NCI-H82 (cell line): ENCODE measurements around the gene ZNF467.

Source experiments
- DNase-seq: peaks from one replicate; lab custom pipeline; 2025; lab: John Stamatoyannopoulos, UW

Gene ZNF467

GRCh38 chr7:149727053-149727898, 46.1 kb downstream of the ZNF467 start:
- no peak for DNase-seq

GRCh38 chr7:149725916-149726315, 47.5 kb downstream of the ZNF467 start:
- no peak for DNase-seq

- no peak for DNase-seq
Measured at GRCh38 chr7:149725426-149725821, 48.0 kb downstream of the ZNF467 start.

- no peak for DNase-seq
Measured at GRCh38 chr7:149724661-149725425, 48.5 kb downstream of the ZNF467 start.

GRCh38 chr7:149723795-149724495, 49.4 kb downstream of the ZNF467 start:
- DNase-seq = no peak

GRCh38 chr7:149723082-149723767, 50.2 kb downstream of the ZNF467 start:
- no peak for DNase-seq

GRCh38 chr7:149722356-149722957, 50.9 kb downstream of the ZNF467 start:
- no peak for DNase-seq

- no peak for DNase-seq
Measured at GRCh38 chr7:149721084-149721601, 52.2 kb downstream of the ZNF467 start.

- DNase-seq = peak; percentile 71
Measured at GRCh38 chr7:149720372-149721083, 52.9 kb downstream of the ZNF467 start.

- DNase-seq = no peak
Measured at GRCh38 chr7:149719912-149720335, 53.5 kb downstream of the ZNF467 start.

GRCh38 chr7:149719050-149719899, 54.1 kb downstream of the ZNF467 start:
- DNase-seq = no peak

- DNase-seq = no peak
Measured at GRCh38 chr7:149718730-149719049, 54.7 kb downstream of the ZNF467 start.

- no peak for DNase-seq
Measured at GRCh38 chr7:149717481-149717880, 55.9 kb downstream of the ZNF467 start.

GRCh38 chr7:149716932-149717307, 56.5 kb downstream of the ZNF467 start:
- no peak for DNase-seq

- peak; percentile 22 for DNase-seq
Measured at GRCh38 chr7:149716007-149716931, 57.1 kb downstream of the ZNF467 start.

- DNase-seq = no peak
Measured at GRCh38 chr7:149715476-149715875, 57.9 kb downstream of the ZNF467 start.

- DNase-seq = no peak
Measured at GRCh38 chr7:149714910-149715471, 58.4 kb downstream of the ZNF467 start.
